Testis (tissue), 5 donors: ENCODE results near the gene TAS2R13. TPM values are rescaled to one million over a fixed set of nuclear protein-coding genes. Genes with fewer than 3 reads are reported as not detected.

Experiments used
- DNase-seq: peaks from one replicate; pipeline ENCODE4 v3.0.0-alpha.2; 2019
- H3K27ac ChIP-seq, 2 donors: fragments of 200-600 bp; sonication (generic); one replicate each; pipeline ENCODE4 v1.5.1; 2019
- H3K27me3 ChIP-seq: fragments of 200-600 bp; sonication (generic); one replicate; pipeline ENCODE4 v1.5.1; 2019
- H3K36me3 ChIP-seq: fragments of 200-600 bp; sonication (generic); one replicate; pipeline ENCODE4 v1.5.1; 2017; ENCODE audit warnings: low read depth; ENCODE audit errors: missing control alignments
- H3K4me1 ChIP-seq: fragments of 200-600 bp; sonication (generic); one replicate; pipeline ENCODE4 v1.5.1; 2019
- H3K4me3 ChIP-seq, 2 donors: fragments of 200-600 bp; sonication (generic); one replicate each; pipeline ENCODE4 v1.5.1; 2017 to 2019
- H3K9me3 ChIP-seq: fragments of 200-600 bp; sonication (generic); one replicate; pipeline ENCODE4 v1.5.1; 2017
- CTCF ChIP-seq, 3 experiments: fragments of 450-650 bp in 2 of 3; fragments of 200-600 bp in 1 of 3; sonication (generic) in 1 of 3; IDR thresholded peaks; one replicate each; pipeline ENCODE4 v1.5.1; 2016 to 2019; ENCODE audit warnings: antibody characterized with exemption in 3 of 3, mild to moderate bottlenecking in 2 of 3, moderate library complexity in 1 of 3
- POLR2A ChIP-seq: fragments of 450-650 bp; IDR thresholded peaks from one replicate; pipeline ENCODE4 v1.6.1; 2017; ENCODE audit warnings: antibody characterized with exemption, mild to moderate bottlenecking, moderate library complexity
- WGBS, 2 donors: methylation state at CpG; one replicate each; pipeline ENCODE4 v1.1.5; 2018; 5-methylcytosine and 5-hydroxymethylcytosine counted together
- intact Hi-C: fragments of 100-400 bp; cut with DNase I; formaldehyde crosslinking; loops from one replicate; pipeline ENCODE4 v1.15.1; 2023; ENCODE audit warnings: low total_unique reads
- long read RNA-seq, 2 donors: transcript quantifications; one replicate each; lab custom pipeline, GENCODE V29; 2026
- polyA plus RNA-seq: library from polyadenylated mRNA; stranded (reverse); fragments of 350-450 nt; fragmentation: Illumina TruSeq; extraction: RNeasy Lipid Tissue Mini Kit (QIAGEN cat#74804); gene quantifications from one replicate; pipeline ENCODE4 v1.2.3, GENCODE V29; 2014; ENCODE audit warnings: low read depth, low replicate concordance; ENCODE audit not compliant: insufficient read depth
- total RNA-seq, 2 donors: library from RNA; depleted of rRNA; stranded (reverse); fragments of >200 nt; gene quantifications; one replicate each; pipeline ENCODE4 v1.2.3, GENCODE V29; 2016

The TAS2R13 gene
- total RNA-seq (1 to 10 TPM; 3.1 to 3.6 TPM), polyA plus RNA-seq (not detected)
- long read RNA-seq, donor 1: 0 reads
- long read RNA-seq, donor 2: 0 reads

- intact Hi-C loops: no loop called here
- H3K4me3 ChIP-seq: no peak within 1 kb of the TSS
- H3K9me3 ChIP-seq: no peaks in the 10 kb centered on the region
- no peak within 1 kb of the TSS for H3K27ac ChIP-seq
- H3K4me1 ChIP-seq: no peaks in the 10 kb centered on the region
- H3K27me3 ChIP-seq: no peaks in the 10 kb centered on the region
- no peaks in the 10 kb centered on the region for H3K36me3 ChIP-seq
- TF ChIP-seq POLR2A (no peak), CTCF (IDR thresholded peaks at IDR 0.05) (no peak)
- 88 to 100% methylated on average over 1 of the region's 1 CpG for WGBS, 2 donors
- DNase-seq: no peak
Observed at GRCh38 chr12:10909462-10909861, at the start of gene TAS2R13. TAS2R13 (minus strand) TSS chr12:10909562; CDS start chr12:10909298, 264 bp downstream.

GRCh38 chr12:10957741-10958140 lies 48.4 kb upstream of the TAS2R13 start:
- H3K4me3 ChIP-seq: no peak overlapping the region
- TF ChIP-seq CTCF (IDR thresholded peaks at IDR 0.05) (no peak), POLR2A (no peak)
- intact Hi-C loops: no loop called here
- H3K36me3 ChIP-seq: no peaks in the 10 kb centered on the region
- H3K4me1 ChIP-seq: no peaks in the 10 kb centered on the region
- no peaks in the 10 kb centered on the region for H3K9me3 ChIP-seq
- no peaks in the 10 kb centered on the region for H3K27me3 ChIP-seq
- DNase-seq: no peak
- no peak overlapping the region for H3K27ac ChIP-seq

- Histone ChIP-seq H3K4me3 (no peak overlapping the region), H3K9me3 (no peaks in the 10 kb centered on the region), H3K4me1 (no peaks in the 10 kb centered on the region), H3K27me3 (no peaks in the 10 kb centered on the region), H3K36me3 (no peaks in the 10 kb centered on the region), H3K27ac (no peak overlapping the region)
- no peak for DNase-seq
- TF ChIP-seq CTCF (IDR thresholded peaks at IDR 0.05) (no peak), POLR2A (no peak)
- intact Hi-C loops: no loop called here
Observed at GRCh38 chr12:10956085-10956484, 46.7 kb upstream of the TAS2R13 start.

GRCh38 chr12:10952645-10953044 lies 43.3 kb upstream of the TAS2R13 start:
- H3K27ac ChIP-seq: no peak overlapping the region
- no peak for DNase-seq
- H3K9me3 ChIP-seq: no peaks in the 10 kb centered on the region
- no peaks in the 10 kb centered on the region for H3K36me3 ChIP-seq
- TF ChIP-seq CTCF (IDR thresholded peaks at IDR 0.05) (no peak), POLR2A (no peak)
- H3K4me1 ChIP-seq: no peaks in the 10 kb centered on the region
- H3K27me3 ChIP-seq: no peaks in the 10 kb centered on the region
- H3K4me3 ChIP-seq: no peak overlapping the region
- 93 to 100% methylated on average over 4 of the region's 4 CpGs for WGBS, 2 donors
- intact Hi-C loops: no loop called here

- H3K9me3 ChIP-seq: no peaks in the 10 kb centered on the region
- no peak overlapping the region for H3K4me3 ChIP-seq
- TF ChIP-seq CTCF (IDR thresholded peaks at IDR 0.05) (no peak), POLR2A (no peak)
- H3K4me1 ChIP-seq: no peaks in the 10 kb centered on the region
- intact Hi-C loops: no loop called here
- WGBS, 2 donors: 88 to 97% methylated on average over 2 of the region's 2 CpGs
- H3K27ac ChIP-seq: no peak overlapping the region
- no peak for DNase-seq
- H3K36me3 ChIP-seq: no peaks in the 10 kb centered on the region
- H3K27me3 ChIP-seq: no peaks in the 10 kb centered on the region
Observed at GRCh38 chr12:10943167-10943566, 33.8 kb upstream of the TAS2R13 start.
